Choroid plexus epithelial cell (primary cell): Measurements from ENCODE around the gene USP36.
A peak's percentile ranks its signal among the peaks of the same experiment; 100 is the strongest.

Experiments used
- DNase-seq: peaks from one replicate; pipeline ENCODE4 v3.0.0-alpha.2; 2010; ENCODE audit warnings: low read depth
- H3K4me3 ChIP-seq: 2 replicates; pipeline ENCODE4 v1.5.1; 2011; ENCODE audit warnings: low read depth, mild to moderate bottlenecking, control low read depth, low read length, moderate library complexity
- TF ChIP-seq, protein P1 (sequence below): conservative IDR thresholded peaks from 2 replicates; pipeline ENCODE4 v1.5.1; 2011; ENCODE audit warnings: low read depth, mild to moderate bottlenecking, control low read depth, inconsistent platforms, low read length, moderate library complexity

USP36 gene

DNA sequence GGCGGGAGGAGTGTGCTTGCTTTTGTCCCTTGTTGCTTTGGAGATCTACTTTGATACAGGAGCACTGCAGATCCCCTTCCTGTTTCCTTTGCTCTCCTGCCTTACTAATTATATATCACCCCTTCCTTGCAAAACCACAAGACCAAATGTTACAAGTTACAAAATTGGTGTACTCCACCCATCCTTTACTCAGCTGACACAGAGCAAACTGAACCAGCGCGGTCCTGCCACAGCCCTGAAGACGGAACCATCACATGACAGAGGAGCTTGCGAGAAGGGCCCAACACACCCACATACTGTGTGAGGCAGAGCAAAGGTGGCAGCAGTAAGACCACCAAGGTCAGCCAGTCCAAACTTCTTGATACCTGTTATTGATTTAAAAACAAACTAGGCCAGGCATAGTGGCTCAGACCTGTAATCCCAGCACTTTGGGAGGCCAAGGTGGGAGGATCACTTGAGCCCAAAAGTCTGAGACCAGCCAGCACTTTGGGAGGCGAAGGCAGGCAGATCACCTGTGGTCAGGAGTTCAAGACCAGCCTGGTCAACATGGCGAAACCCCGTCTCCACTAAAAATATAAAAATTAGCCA is 91.8 kb downstream of the USP36 start:
- peak; percentile 56 for DNase-seq
- TF ChIP-seq, protein P1, sequence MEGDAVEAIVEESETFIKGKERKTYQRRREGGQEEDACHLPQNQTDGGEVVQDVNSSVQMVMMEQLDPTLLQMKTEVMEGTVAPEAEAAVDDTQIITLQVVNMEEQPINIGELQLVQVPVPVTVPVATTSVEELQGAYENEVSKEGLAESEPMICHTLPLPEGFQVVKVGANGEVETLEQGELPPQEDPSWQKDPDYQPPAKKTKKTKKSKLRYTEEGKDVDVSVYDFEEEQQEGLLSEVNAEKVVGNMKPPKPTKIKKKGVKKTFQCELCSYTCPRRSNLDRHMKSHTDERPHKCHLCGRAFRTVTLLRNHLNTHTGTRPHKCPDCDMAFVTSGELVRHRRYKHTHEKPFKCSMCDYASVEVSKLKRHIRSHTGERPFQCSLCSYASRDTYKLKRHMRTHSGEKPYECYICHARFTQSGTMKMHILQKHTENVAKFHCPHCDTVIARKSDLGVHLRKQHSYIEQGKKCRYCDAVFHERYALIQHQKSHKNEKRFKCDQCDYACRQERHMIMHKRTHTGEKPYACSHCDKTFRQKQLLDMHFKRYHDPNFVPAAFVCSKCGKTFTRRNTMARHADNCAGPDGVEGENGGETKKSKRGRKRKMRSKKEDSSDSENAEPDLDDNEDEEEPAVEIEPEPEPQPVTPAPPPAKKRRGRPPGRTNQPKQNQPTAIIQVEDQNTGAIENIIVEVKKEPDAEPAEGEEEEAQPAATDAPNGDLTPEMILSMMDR, result no peak
- no peak overlapping the region for H3K4me3 ChIP-seq

DNA sequence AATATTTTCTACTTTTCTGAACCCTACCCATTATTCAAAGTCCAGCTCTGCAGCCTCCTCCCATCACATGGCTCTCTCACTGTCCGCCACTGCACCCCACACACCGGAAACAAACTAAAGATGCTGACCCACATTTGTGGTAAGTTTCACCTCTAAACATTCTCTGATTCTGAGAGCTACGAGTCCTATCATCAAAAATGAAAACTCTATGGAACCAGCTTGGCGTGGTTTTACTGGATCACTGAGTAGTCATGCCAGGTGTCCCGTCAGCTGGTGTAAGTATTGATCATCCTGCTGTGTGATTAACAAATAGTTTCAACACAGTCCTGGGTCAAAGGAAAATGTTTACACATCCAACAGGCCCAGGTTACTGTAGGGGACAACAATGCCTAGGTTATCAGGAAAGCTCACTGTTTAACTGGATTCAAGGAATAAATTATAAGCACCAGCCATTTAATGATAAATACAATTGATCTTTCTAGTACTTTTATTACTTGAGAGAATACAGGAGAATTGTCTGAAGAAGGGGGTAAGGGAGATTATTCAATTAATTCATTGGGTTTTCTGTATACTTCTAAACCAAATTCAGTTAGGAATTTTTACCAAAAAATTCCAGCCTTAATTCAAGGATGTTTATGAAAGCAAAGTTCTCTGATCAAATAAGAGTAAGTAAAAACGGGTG is 92.4 kb downstream of the USP36 start:
- H3K4me3 ChIP-seq, result no peak overlapping the region
- TF ChIP-seq, protein P1, result no peak
- DNase-seq, result no peak

DNA sequence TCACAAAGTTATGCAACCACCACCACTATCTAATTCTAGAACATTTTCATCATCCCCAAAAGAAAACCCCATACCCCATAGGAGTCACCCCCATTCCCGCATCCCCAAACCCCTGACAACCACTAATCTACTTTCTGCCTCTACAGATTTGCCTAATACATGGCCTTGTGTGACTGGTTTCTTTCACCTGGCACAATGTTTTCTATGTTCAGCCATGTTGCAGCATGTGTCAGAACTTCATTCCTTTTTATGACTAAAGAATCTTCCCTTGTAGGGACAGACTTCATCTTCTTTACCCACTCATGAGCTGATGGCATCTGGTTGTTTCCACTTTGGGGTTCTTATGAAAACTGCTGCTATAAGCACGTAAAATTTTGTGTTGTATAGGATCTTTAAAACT is 93.1 kb downstream of the USP36 start:
- H3K4me3 ChIP-seq, result no peak overlapping the region
- TF ChIP-seq, protein P1, result no peak
- DNase-seq, result no peak

DNA sequence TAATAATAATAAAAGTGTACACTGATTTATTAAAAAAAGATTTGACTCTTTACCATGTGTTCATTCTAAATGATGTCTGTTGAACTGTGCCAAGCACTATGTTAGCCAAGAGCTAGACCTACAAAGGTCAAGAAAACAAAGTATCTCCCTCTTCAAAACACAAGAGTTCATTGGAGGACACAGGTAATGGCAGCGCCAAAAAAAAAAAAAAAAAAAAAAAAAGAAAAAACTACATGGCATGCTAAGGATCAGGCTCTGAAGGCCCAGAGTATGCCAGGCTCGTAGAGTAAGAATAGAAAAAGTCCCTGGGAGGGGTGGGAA is 93.7 kb downstream of the USP36 start:
- H3K4me3 ChIP-seq, result no peak overlapping the region
- no peak for DNase-seq
- TF ChIP-seq, protein P1, result no peak

DNA sequence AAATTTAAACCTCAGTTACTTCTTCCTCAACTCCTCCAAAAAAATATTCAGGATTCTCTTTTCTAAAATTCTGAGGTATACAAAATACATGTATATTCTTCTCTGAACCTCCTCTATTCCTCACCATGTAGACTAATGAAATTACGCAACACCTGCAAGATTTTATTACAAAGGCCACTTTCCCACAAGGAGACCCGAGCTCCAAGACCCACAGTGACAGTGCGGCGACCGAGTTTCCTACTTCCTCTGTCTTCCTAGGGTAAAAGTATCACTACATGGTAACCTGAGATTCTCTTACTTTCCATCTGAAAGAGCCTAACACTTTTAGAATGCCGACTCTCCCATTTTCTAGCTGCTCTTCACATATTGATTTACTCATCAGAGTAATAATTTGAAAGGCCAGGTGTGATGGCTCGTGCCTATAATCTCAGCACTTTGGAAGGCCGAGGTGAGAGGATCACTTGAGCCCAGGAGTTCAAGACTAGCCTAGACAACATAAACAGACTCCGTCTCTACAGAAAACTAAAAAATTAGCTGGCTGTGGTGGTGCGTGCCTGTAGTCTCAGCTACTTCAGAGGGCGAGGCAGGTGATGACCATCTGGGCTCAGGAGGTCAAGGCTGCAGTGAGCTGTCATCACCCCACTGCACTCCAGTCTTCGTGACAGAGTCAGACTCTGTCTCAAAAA is 94.2 kb downstream of the USP36 start:
- H3K4me3 ChIP-seq, result no peak overlapping the region
- TF ChIP-seq, protein P1, result no peak
- no peak for DNase-seq
